HepG2 (cell line): ENCODE results near the gene C1QTNF1. TPM values are rescaled to one million over a fixed set of nuclear protein-coding genes. Genes with fewer than 3 reads are reported as not detected.

Experiments
- ADNP ChIP-seq: sonication (generic); formaldehyde crosslinking; IDR thresholded peaks from 2 replicates; pipeline ENCODE4 v1.4.0; 2020; ENCODE audit warnings: missing genetic modification reagents
- GFI1 ChIP-seq: sonication (generic); formaldehyde crosslinking; IDR thresholded peaks from 2 replicates; pipeline ENCODE4 v1.5.0; 2020; ENCODE audit warnings: missing genetic modification reagents, mild to moderate bottlenecking, borderline replicate concordance
- GTF2F1 ChIP-seq: fragments of 150-350 bp; IDR thresholded peaks from 2 replicates; pipeline ENCODE4 v1.6.1; 2014; ENCODE audit warnings: low read length
- MBD4 ChIP-seq: IDR thresholded peaks from 2 replicates; pipeline ENCODE4 v1.6.1; 2012; ENCODE audit warnings: low read length, inconsistent platforms, borderline replicate concordance
- NR3C1 ChIP-seq: sonication (generic); formaldehyde crosslinking; IDR thresholded peaks from 2 replicates; pipeline ENCODE4 v1.4.0; 2020; ENCODE audit warnings: missing genetic modification reagents
- ONECUT2 ChIP-seq: sonication (generic); formaldehyde crosslinking; IDR thresholded peaks from 2 replicates; pipeline ENCODE4 v1.4.0; 2020; ENCODE audit warnings: missing genetic modification reagents
- RBFOX2 ChIP-seq: fragments of 200-400 bp; formaldehyde crosslinking; IDR thresholded peaks from 2 replicates; pipeline ENCODE4 v1.6.1; 2017; ENCODE audit warnings: low read depth, mild to moderate bottlenecking, low read length
- REL ChIP-seq: sonication (generic); formaldehyde crosslinking; conservative IDR thresholded peaks from 2 replicates; pipeline ENCODE4 v1.8.0; 2022; ENCODE audit warnings: mild to moderate bottlenecking, missing genetic modification reagents, moderate library complexity
- REST ChIP-seq, 2 experiments: IDR thresholded peaks; 2 replicates each; pipeline ENCODE4 v1.6.1; 2011 to 2012; ENCODE audit warnings: low read length in 2 of 2, borderline replicate concordance in 1 of 2, low read depth in 1 of 2, mild to moderate bottlenecking in 1 of 2, moderate library complexity in 1 of 2
- THAP8 ChIP-seq: sonication (generic); formaldehyde crosslinking; IDR thresholded peaks from 2 replicates; pipeline ENCODE4 v1.5.1; 2020; ENCODE audit warnings: missing genetic modification reagents, mild to moderate bottlenecking, borderline replicate concordance
- THYN1 ChIP-seq: sonication (generic); formaldehyde crosslinking; IDR thresholded peaks from 2 replicates; pipeline ENCODE4 v1.8.1; 2023; ENCODE audit warnings: low read depth, mild to moderate bottlenecking, moderate library complexity, missing genetic modification reagents, borderline replicate concordance
- ZBTB21 ChIP-seq: sonication (generic); formaldehyde crosslinking; IDR thresholded peaks from 2 replicates; pipeline ENCODE4 v1.4.0; 2020; ENCODE audit warnings: missing genetic modification reagents
- ZNF318 ChIP-seq: sonication (generic); formaldehyde crosslinking; IDR thresholded peaks from 2 replicates; pipeline ENCODE4 v1.4.0; 2020; ENCODE audit warnings: mild to moderate bottlenecking, missing genetic modification reagents
- ZNF329 ChIP-seq: sonication (generic); formaldehyde crosslinking; IDR thresholded peaks from 2 replicates; pipeline ENCODE4 v1.9.0; 2021; ENCODE audit warnings: low read depth, mild to moderate bottlenecking, missing genetic modification reagents
- ZNF766 ChIP-seq: sonication (generic); formaldehyde crosslinking; IDR thresholded peaks from 2 replicates; pipeline ENCODE4 v1.5.0; 2020; ENCODE audit warnings: missing genetic modification reagents, borderline replicate concordance
- ZNF891 ChIP-seq: sonication (generic); formaldehyde crosslinking; IDR thresholded peaks from 2 replicates; pipeline ENCODE4 v1.5.0; 2020; ENCODE audit warnings: mild to moderate bottlenecking, missing genetic modification reagents
- polyA plus RNA-seq, 8 experiments: library from polyadenylated mRNA; depleted of rRNA in 3 of 8; stranded (reverse) in 7 of 8; unstranded in 1 of 8; fragments of >200 nt; fragmentation: Illumina TruSeq in 4 of 8; extraction: Trizol in 4 of 8; gene quantifications; 2 replicates each; pipeline versions ENCODE4 v1.2.1 to v1.2.3, GENCODE V29; 2011 to 2016; ENCODE audit warnings: low read depth in 4 of 8, missing spikeins in 1 of 8, mixed read lengths in 1 of 8; ENCODE audit not compliant: insufficient read depth in 1 of 8
- total RNA-seq, 5 experiments: library from RNA; depleted of rRNA; stranded (reverse); fragments of >200 nt; fragmentation: Illumina TruSeq; extraction: Trizol; gene quantifications; 2 replicates each; pipeline ENCODE4 v1.2.3, GENCODE V29; 2016; ENCODE audit warnings: low read depth in 1 of 5

Gene C1QTNF1
- total and polyA plus RNA-seq, 2 of the 13 experiments (the other 11 are each of a cell fraction or from before 2014, with no cell fraction given): 0.18 to 0.86 TPM

GRCh38 chr17:79026376-79027273 lies 2.7 kb downstream of the C1QTNF1 start (continued):
- TF ChIP-seq ZNF318 (no peak; the same call in 1 of the 2 replicates), THYN1 (CRISPR knock-in tag) (no peak), ADNP (CRISPR knock-in tag) (no peak), ONECUT2 (CRISPR knock-in tag) (no peak), ZNF329 (CRISPR knock-in tag) (peak; percentile 52; the same call in 1 of the 2 replicates), REST (IDR thresholded peaks at IDR 0.05; ENCODE audit: borderline replicate concordance in 1 of 2, low read depth in 1 of 2, low read length in 2 of 2) (no peak; a peak in 1 of 4 replicates), NR3C1 (CRISPR knock-in tag) (no peak), GFI1 (CRISPR knock-in tag) (peak; percentile 54), REL (CRISPR knock-in tag) (no peak), THAP8 (CRISPR knock-in tag) (no peak; the same call in 1 of the 2 replicates), ZBTB21 (no peak; the same call in 1 of the 2 replicates), ZNF891 (CRISPR knock-in tag) (peak; percentile 82), RBFOX2 (peak; percentile 72), MBD4 (no peak), ZNF766 (no peak), GTF2F1 (peak; percentile 12; the same call in 1 of the 2 replicates)
